OCI-LY7 (cell line): ENCODE data around the gene GNAQ.

ENCODE experiments used
- EZH2phosphoT487 ChIP-seq: fragments of 200-600 bp; sonication (generic); IDR thresholded peaks from 2 replicates; pipeline ENCODE4 v1.6.1; 2018; ENCODE audit warnings: low read depth, borderline replicate concordance, mild to moderate bottlenecking, mixed run types, antibody characterized with exemption, low read length, moderate library complexity, mixed read lengths
- TF ChIP-seq, protein P1 (sequence below): fragments of 200-600 bp; sonication (generic); conservative IDR thresholded peaks from 2 replicates; pipeline ENCODE4 v1.5.1; 2014; ENCODE audit warnings: mild to moderate bottlenecking, antibody characterized with exemption, low read length, moderate library complexity, mixed read lengths

DNA sequence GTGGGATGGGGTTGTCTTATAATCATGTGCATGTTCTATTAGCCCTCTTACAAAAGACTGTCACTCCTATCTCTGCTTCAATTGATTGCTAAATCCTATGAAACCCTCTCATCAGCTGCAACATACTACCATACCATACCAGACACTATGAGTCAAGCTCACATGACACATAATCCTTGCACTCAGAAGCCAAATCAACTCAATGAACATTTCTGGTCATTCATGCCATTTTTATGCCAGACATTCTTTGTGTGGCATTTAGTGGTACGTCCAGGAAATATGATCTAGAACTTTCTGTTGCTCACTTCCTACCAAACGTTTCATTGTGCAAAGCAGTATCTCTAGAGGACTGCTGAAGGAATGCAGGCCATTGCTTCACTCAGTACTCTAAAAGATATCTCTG lies 224.3 kb downstream of the GNAQ start:
- TF ChIP-seq, protein P1, sequence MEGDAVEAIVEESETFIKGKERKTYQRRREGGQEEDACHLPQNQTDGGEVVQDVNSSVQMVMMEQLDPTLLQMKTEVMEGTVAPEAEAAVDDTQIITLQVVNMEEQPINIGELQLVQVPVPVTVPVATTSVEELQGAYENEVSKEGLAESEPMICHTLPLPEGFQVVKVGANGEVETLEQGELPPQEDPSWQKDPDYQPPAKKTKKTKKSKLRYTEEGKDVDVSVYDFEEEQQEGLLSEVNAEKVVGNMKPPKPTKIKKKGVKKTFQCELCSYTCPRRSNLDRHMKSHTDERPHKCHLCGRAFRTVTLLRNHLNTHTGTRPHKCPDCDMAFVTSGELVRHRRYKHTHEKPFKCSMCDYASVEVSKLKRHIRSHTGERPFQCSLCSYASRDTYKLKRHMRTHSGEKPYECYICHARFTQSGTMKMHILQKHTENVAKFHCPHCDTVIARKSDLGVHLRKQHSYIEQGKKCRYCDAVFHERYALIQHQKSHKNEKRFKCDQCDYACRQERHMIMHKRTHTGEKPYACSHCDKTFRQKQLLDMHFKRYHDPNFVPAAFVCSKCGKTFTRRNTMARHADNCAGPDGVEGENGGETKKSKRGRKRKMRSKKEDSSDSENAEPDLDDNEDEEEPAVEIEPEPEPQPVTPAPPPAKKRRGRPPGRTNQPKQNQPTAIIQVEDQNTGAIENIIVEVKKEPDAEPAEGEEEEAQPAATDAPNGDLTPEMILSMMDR = no peak
- no peak for TF ChIP-seq EZH2phosphoT487
